HG02973 (cell line): ENCODE data around the gene SOCS2.
"Not testable (repeated sequence)": the region's sequence is repeated elsewhere in the genome, so short reads cannot be mapped to it uniquely, and the experiment has no call there.

Experiments used
- ATAC-seq: cut with Tn5 transposase; IDR thresholded peaks from one replicate; pipeline ENCODE4 v1.9.1; 2021; ENCODE audit warnings: moderate library complexity; ENCODE audit not compliant: unreplicated experiment

The SOCS2 gene

GRCh38 chr12:93592641-93593406, 20.3 kb downstream of the SOCS2 start:
- ATAC-seq: no peak

DNA sequence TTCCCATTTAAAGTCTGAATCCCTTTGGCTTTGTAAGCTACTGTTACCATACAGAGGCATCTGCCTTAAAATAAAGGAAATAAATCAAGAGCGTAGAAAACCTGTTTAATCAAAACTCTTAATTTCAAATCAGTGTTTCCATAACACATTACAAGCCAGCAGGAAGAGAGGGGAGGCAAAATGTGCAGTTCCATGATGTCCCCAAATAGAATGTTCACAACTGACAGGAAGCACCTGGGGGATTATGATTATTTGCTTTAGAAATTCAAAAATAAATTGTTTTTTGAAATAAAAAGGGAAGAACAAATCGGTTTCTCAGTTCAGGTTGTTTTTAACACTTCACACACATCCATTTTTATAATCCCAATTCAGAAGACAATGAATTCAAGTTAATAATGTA, 21.4 kb downstream of the SOCS2 start:
- ATAC-seq: no peak

DNA sequence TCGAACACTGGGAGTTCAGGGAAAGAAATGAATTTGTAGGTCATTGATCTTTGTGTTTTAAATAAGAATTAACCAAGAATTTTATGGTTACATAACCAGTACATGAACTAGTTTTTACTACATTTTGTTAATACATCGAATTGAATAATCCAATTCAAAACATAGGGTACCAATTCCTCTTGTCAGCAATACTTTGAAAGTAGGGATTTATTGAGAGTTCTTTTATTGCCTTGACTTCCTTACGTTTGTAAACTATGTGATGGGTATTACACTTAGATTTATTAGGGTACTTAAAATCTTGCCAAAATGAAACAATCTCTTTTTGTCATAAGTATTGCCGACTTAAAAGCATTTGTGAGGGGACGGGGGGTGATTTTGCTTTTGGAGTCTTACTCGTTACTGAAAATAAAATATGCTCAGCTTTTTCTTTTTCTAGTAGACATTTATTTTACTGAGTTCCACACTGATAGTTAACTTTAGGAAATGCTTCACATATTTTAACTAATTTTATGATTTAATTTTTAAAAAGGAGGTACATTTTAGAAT, 22.4 kb downstream of the SOCS2 start:
- no peak for ATAC-seq

GRCh38 chr12:93595351-93595750, 22.9 kb downstream of the SOCS2 start:
- ATAC-seq: no peak

DNA sequence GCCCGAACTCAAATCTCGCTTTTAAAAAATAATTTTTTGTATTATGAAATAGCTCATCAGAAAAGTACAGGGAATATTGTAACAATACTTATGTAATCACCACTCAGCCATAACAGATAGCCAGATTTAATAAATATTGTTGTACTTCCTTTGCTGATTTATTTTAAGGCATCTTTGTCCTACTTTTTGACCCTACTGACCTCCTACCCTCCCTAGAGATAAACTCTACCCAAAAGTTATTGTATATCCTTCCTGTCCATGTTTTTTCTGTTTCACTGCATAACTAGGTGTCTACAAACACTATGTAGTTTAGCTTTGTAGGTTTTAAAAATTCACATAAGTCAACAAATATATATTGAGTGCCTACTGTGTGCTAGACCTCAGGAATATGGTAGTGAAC, 25.1 kb downstream of the SOCS2 start:
- no peak for ATAC-seq

DNA sequence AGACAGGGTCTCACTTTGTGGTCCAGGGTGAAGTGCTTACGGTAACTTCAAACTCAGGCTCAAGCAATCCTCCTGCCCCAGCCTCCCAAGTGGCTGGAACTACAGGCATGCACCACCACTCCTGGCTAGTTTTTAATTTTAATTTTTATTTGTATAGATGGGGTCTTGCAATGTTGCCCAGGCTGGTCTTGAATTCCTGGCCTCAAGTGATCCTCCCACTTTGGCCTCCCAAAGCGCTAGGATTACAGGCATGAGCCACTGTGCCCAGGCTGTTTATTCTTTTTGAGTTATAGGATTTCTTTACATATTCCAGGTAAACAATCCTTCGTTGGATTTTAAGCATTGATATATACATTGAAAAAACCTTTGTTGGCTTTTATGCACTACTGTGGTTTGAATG, 26.7 kb downstream of the SOCS2 start:
- no peak for ATAC-seq

GRCh38 chr12:93601591-93601990, 29.1 kb downstream of the SOCS2 start:
- ATAC-seq: no peak

DNA sequence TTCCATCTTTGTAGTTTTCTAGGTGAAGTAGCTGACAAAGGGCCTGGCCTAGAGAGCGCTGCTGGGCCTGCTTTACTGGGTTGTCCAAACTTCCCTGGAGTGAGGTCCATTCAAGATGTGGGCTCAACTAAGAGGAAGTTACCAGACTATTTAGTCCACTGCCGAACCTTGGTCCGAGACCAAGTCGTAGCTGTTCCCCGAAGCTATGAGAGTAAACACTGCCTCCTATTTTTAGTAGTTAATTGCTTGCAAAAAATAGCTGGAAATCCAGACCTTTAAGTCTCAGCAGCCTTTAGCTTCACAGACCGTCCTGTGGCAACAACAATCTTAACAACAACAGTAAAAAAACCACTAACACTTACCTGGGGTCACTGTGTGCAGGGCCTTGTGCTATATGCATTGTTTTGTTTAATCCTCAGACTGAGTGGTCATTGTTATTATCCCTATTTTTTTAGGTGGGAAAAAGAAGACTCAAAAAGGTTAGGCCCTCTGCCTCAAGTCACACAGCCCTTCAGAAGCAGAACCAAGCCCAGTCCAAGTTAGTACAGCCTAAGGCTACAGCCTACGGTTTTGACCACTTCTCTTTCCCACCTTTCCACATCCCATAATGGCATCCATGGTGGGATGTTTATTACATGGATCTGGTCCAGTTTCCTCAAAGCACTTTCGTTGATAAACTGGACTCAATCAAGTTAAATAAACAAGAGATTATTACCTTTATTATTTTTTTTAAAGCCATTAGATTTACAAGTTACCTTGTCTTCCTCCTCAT, 30.6 kb downstream of the SOCS2 start:
- ATAC-seq: no peak

DNA sequence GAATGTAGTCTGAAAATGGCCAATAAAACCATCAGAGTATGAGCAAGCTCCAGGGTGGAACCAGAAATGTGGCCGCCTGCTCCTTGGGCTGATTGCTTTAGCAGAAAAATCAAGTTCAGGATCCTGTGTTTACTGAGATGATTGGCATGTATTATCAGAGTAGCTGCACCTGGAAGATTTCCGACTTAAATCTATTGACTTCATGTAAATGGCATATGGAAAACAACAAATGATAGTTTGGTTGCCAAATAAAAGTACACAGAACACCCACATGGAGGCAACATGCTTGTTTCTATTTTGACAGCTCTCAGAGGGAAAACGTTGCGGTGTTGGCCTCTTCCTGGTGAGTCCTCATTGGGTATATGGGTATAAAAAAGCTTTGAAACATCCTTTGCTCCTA, 31.3 kb downstream of the SOCS2 start:
- no peak for ATAC-seq

DNA sequence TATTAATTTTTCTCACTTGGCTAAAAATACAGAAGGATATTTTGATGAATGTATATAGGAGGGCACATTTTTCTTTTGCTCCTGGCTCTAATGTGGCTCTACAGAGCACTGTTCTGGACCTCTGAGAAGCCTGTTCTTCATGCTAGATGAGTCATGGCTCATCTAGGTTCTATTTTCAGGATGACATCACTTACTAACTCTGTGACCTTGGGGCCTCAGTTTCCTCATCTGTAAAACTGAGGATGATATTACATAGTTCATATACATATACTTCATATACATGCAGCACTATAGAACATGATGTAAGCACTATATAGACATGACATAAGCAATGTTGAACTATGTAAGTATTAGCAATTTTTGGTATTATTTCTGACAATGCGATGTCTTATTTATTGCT, 35.8 kb downstream of the SOCS2 start:
- ATAC-seq: no peak

DNA sequence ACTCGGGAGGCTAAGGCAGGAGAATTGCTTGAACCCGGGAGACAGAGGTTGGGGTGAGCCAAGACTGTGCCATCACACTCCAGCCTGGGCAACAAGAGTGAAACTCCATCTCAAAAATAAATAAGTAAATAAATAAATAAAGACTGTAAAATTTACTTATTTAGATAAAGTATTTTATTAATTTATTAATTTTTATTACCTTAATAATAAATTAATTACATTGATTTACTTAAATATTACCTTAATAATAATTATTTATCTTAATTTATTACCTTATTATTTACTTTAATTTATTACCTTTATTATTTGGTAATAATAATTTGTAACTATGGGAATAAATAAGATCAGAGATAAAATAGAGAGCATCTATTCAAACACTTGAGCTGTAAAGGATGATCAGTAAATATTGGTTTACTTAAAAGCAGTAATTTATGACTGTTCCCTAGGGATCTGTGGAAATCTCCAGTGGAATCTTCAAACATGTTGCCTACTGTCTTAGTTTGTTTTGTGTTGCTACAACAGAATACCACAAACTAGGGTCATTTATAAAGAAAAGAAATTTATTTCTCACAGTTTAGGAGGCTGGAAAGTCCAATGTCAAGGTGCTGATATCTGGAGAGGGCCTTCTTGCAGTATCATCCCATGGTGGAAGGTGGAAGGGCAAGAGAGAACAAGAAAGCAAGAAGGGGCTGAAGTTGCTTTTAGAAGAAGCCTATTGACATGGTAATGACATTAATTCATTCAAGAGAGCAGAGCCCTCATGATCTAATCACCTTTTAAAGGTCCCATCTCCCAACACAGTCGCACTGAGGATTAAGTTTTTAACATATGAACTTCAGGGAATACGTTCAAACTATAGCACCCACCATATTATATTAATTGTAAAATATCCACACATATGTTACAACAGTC, 37.1 kb downstream of the SOCS2 start:
- ATAC-seq: no peak

- no peak for ATAC-seq
These were observed 40.3 kb downstream of the SOCS2 start for GRCh38 chr12:93612776-93613175.

DNA sequence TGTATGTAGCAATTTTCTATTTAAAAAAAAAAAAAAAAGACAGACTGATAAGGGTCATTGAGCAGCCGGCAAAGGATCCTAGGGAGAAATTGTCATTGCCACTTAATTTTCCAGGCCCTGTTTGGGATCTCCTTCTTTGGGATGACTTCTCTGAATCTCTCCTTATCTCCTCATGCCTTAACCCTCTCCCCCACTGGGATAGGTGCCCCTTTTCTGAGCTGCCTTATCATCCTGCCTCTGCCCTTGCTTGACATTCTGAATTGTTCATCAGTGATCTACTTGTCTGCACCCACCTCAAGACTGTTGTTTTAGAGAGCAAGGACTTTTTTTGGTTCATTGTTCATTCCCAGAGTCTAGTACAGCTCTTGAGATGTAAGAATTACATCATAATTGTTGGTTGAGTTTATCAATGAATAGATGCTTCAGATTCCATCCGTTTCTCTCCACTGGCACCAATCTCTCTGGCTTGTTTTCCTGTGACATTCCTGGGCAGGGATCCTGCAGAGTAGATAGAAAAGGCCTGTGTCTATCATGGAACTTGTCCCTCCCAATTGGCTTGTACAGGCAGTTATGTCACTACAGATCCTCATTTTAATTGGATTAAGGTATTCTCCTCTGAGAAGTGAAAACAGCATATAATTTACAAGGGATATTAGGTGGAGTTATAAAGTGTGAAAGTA, 42.6 kb downstream of the SOCS2 start:
- ATAC-seq: no peak

- ATAC-seq: no peak
These were observed 44.2 kb downstream of the SOCS2 start for GRCh38 chr12:93616584-93617101.

GRCh38 chr12:93618891-93619410, 46.5 kb downstream of the SOCS2 start:
- no peak for ATAC-seq

- no peak for ATAC-seq
These were observed 49.5 kb downstream of the SOCS2 start for GRCh38 chr12:93621986-93622385.

DNA sequence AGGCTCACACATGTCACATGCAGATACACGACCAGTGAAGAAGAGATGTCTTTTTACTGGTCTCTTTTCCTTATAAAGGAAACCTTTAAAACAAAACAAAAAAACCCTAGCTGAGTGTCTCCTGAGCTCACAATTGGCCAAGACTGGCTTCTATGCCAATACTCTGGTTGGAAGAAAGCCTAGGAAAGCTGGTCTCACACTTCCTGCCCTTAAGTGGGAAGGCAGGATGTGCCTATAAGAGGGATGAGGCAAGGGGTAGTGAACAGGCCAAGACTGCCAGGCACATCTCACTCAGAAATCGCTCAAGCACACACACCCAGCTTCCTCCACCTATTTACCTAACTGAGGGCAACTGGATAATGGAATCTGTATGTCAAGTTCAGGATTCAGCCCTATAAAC, 50.0 kb downstream of the SOCS2 start:
- ATAC-seq: no peak

DNA sequence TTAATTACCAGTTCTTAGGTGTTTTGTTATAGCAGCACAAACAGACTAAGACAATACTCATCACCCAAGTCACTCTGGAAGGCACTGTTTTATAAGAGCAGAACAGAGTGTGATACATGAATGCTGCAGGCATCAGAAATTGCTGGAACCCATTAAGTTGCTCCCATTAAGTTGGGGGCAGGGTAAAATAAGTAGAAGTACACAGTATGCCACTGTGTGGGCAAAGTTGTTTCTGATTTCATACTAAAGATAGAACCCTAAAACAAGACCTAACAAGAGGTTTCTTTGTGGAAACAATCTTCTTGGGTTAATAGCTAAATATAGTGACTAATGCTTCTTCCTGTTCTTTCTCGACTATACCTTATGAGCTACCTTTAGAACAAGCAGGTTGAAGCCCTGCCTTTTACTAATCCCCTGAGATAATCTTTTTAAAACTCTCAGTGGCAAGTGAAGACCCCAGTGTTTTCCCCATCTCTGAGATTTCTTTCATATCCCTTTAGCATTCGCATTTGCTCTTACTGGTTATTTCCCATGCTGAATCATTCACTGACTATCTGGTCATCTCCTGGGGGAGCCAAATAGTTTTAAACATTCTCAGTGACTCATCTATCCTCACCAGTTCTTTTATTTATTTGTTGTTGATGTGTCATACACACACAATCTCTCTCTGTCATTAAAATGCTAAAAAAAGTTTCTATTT, 52.3 kb downstream of the SOCS2 start:
- peak; percentile 74 for ATAC-seq

GRCh38 chr12:93625295-93625645, 52.8 kb downstream of the SOCS2 start:
- ATAC-seq: not testable (repeated sequence)

DNA sequence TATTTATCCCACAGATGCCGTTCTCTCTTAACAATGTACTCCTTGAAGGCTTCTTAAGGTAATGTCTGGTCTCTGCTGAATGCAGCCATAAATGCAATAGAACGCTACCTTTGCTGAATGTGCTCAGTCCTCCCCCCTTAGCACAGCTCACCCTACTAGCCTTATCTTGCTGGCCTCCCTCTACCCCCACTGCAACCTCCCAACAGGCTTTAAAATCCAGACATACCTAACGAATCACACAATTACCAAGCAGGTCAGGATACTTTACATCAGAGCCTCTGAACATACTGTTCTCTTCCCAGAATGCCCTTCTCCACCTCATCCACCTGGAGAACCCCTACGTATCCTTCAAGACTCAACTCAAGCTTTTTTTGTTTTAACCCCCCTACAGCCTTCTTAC, 53.7 kb downstream of the SOCS2 start:
- no peak for ATAC-seq
